T-cell (primary cell): ENCODE measurements around the gene B9D1. TPM values are rescaled to one million over a fixed set of nuclear protein-coding genes. Genes with fewer than 3 reads are reported as not detected.

Experiments used
- ATAC-seq, 4 experiments: fragments of 200-7000 bp in 3 of 4; fragments of 150-1000 bp in 1 of 4; cut with Tn5 transposase; replicated peaks in 1 of 4; 1 replicate in 3 of 4; 2 replicates in 1 of 4; pipeline ENCODE4 v1.10.0; 2021; ENCODE audit warnings: moderate library complexity in 3 of 4, mild to moderate bottlenecking in 2 of 4, moderate number of reproducible peaks in 1 of 4
- CTCF ChIA-PET, 2 donors: fragments of 300-600 bp; sonication (Branson Sonifier 250); formaldehyde crosslinking; loops; one replicate each; lab custom pipeline; 2022; ENCODE audit warnings: antibody characterized with exemption in 2 of 2; lab: Charles Lee
- POLR2A ChIA-PET, 2 donors: fragments of 300-600 bp; sonication (Branson Sonifier 250); formaldehyde crosslinking; loops; one replicate each; lab custom pipeline; 2022; ENCODE audit warnings: antibody characterized with exemption in 2 of 2; lab: Charles Lee
- DNase-seq, 35 experiments: peaks; one replicate each; pipeline versions ENCODE4 v3.0.0 to v3.0.0-alpha.2; 2013 to 2023
- H3K27ac ChIP-seq: one replicate; pipeline ENCODE4 v1.5.1; 2013; ENCODE audit warnings: low read length
- H3K27me3 ChIP-seq, 2 experiments: replicated peaks in 1 of 2; 1 replicate in 1 of 2; 2 replicates in 1 of 2; pipeline versions ENCODE4 v1.6.1 to v1.7.0; 2013; ENCODE audit warnings: low read length in 1 of 2, mixed read lengths in 1 of 2; ENCODE audit not compliant: control insufficient read depth in 2 of 2, insufficient read depth in 2 of 2; ENCODE audit errors: extremely low read depth in 1 of 2
- H3K36me3 ChIP-seq, 2 donors: 1 replicate in 1 of 2; 2 replicates in 1 of 2; pipeline versions ENCODE4 v1.6.1 to v1.7.0; 2013; ENCODE audit warnings: low read length in 1 of 2; ENCODE audit not compliant: control insufficient read depth in 2 of 2, insufficient read depth in 1 of 2; ENCODE audit errors: extremely low read depth in 1 of 2
- H3K4me1 ChIP-seq, 2 experiments: 1 replicate in 1 of 2; 2 replicates in 1 of 2; pipeline versions ENCODE4 v1.6.1 to v1.7.0; 2013; ENCODE audit warnings: low read length in 2 of 2, mixed read lengths in 1 of 2; ENCODE audit not compliant: insufficient read depth in 2 of 2, control insufficient read depth in 1 of 2; ENCODE audit errors: extremely low read depth in 1 of 2
- H3K4me3 ChIP-seq, 2 donors: 1 replicate in 1 of 2; 2 replicates in 1 of 2; pipeline versions ENCODE4 v1.5.1 to v1.7.0; 2013; ENCODE audit warnings: mild to moderate bottlenecking in 2 of 2, low read length in 1 of 2, moderate library complexity in 1 of 2; ENCODE audit not compliant: control insufficient read depth in 1 of 2; ENCODE audit errors: extremely low read depth in 1 of 2
- H3K9me3 ChIP-seq: 2 replicates; pipeline ENCODE4 v1.7.0; 2013
- H3K27ac Mint-ChIP-seq, 2 donors: one replicate each; pipeline ENCODE4 v1.8.0; 2020 to 2021; ENCODE audit warnings: mild to moderate bottlenecking in 2 of 2, mixed read lengths in 2 of 2
- H3K27me3 Mint-ChIP-seq, 2 donors: one replicate each; pipeline ENCODE4 v1.8.0; 2021 to 2022; ENCODE audit warnings: mixed read lengths in 2 of 2
- H3K36me3 Mint-ChIP-seq: one replicate; pipeline ENCODE4 v1.8.0; 2021; ENCODE audit warnings: mixed read lengths
- H3K4me1 Mint-ChIP-seq, 3 donors: one replicate each; pipeline ENCODE4 v1.8.0; 2020 to 2022; ENCODE audit warnings: mixed read lengths in 3 of 3, mild to moderate bottlenecking in 1 of 3
- H3K4me3 Mint-ChIP-seq, 3 donors: one replicate each; pipeline ENCODE4 v1.8.0; 2020 to 2022; ENCODE audit warnings: mild to moderate bottlenecking in 3 of 3, mixed read lengths in 3 of 3, moderate library complexity in 3 of 3
- H3K9me3 Mint-ChIP-seq, 3 donors: one replicate each; pipeline ENCODE4 v1.8.0; 2020 to 2022; ENCODE audit warnings: mixed read lengths in 3 of 3
- WGBS: methylation state at CpG from one replicate; pipeline ENCODE4 v1.1.5; 2013; ENCODE audit warnings: missing lambda C conversion rate; ENCODE audit not compliant: insufficient coverage; 5-methylcytosine and 5-hydroxymethylcytosine counted together
- total RNA-seq, 35 experiments: library from RNA in 6 of 35; stranded (reverse) in 6 of 35; fragments of 120-200 nt in 1 of 35; gene quantifications; one replicate each; pipeline versions ENCODE4 v1.2.1 to v1.2.4 and lab custom pipeline; 2013 to 2026

The B9D1 gene
- total RNA-seq, 5 donors from 2014 or later (not counting 1 experiment from before 2014, with no cell fraction given) = 1.2 to 2.5 (median 2.1) TPM

DNA sequence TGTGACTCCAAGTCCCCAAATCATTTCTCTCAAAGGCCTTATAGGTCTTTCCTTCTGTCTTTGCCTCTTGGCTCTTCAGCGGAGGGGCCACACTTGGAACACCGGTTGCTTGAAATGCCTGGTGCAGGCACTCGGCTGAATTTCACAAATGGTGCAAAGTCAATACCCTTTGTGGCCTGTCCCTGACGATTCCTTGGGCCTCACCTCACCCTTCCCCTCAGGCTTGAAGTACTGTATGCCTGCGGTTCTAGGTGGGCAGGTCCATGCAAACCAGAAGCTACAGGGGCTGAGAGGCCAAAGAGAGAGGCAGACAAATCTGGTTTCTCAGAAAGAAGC is 4.1 kb upstream of the B9D1 start:
- no peak for ATAC-seq
- ChIA-PET POLR2A (no interaction called here), CTCF (interaction anchor here (1.1 to 1.3 kb wide), 3 partner anchors 11 to 246 kb away, joined by 3 to 9 read pairs (median 3); no protein-coding TSS in a partner anchor)
- no peak overlapping the region for H3K4me3 ChIP-seq
- WGBS = 79% methylated on average over 5 of the region's 5 CpGs
- no peak for DNase-seq
- H3K36me3 ChIP-seq = no peaks in the 10 kb centered on the region
- Mint-ChIP-seq H3K4me1 (peaks cover 26 to 42% (median 32%) of the 10 kb centered on the region in 3 donors), H3K27me3 (peaks cover 0 to 4% of the 10 kb centered on the region in 2 donors), H3K4me3 (no peak overlapping the region), H3K9me3 (no peaks in the 10 kb centered on the region), H3K27ac (no peak overlapping the region), H3K36me3 (no peaks in the 10 kb centered on the region)
- no peaks in the 10 kb centered on the region for H3K9me3 ChIP-seq
- H3K27me3 ChIP-seq = peaks cover 0 to 9% of the 10 kb centered on the region in 2 experiments
- H3K4me1 ChIP-seq = peaks cover 15 to 41% of the 10 kb centered on the region in 2 experiments
- H3K27ac ChIP-seq = no peak overlapping the region

DNA sequence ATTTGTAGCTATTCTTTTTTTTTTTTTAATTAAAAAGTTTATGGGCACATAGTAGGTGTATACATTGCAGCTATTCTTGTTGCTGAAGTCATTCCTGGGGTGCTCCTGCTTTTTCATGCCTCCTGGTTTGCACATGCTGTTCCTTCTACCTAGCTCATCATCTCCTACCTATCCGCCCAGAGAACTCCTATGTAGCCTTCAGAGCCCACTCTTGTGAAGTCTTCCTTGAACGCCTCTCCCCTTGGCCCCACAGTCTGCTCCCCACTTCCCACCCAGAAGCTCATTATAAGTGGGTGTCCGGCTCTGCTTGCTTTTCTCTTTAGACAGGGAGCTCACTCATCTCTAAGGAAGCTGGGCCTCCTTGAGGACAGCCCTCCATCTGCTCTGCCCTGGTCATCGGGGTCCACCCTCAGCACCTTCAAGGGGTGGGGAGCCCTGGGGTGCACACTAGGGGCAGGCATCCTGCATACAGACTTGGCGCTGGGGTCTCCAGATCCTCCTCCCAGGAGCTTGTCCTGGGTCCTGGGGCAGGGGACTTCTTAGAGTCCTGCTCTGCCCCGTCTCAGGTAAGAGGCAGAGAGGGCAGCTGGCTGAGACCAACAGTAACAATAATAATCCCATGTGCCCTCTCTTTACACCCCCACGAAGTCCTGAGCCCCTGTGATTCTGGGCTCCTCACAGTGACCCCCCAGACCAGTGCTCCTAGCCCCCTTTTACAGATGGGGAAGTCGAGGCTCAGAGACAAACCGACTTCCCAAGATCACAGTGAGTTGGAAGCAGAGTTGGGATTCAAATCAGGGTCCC is 3.5 kb upstream of the B9D1 start:
- no peak for DNase-seq
- Mint-ChIP-seq H3K36me3 (no peaks in the 10 kb centered on the region), H3K4me1 (peaks cover 23 to 39% (median 29%) of the 10 kb centered on the region in 3 donors), H3K27me3 (peaks cover 0 to 4% of the 10 kb centered on the region in 2 donors), H3K4me3 (no peak overlapping the region), H3K9me3 (no peaks in the 10 kb centered on the region), H3K27ac (no peak overlapping the region)
- H3K27me3 ChIP-seq = peaks cover 0 to 12% of the 10 kb centered on the region in 2 experiments
- WGBS = 84% methylated on average over 5 of the region's 9 CpGs
- H3K9me3 ChIP-seq = no peaks in the 10 kb centered on the region
- no peak overlapping the region for H3K27ac ChIP-seq
- no peak for ATAC-seq
- H3K36me3 ChIP-seq = no peaks in the 10 kb centered on the region
- CTCF ChIA-PET = interaction anchor here (0.5 to 2.1 kb wide), 10 partner anchors 9 to 493 kb away, joined by 3 to 11 read pairs (median 3); no protein-coding TSS in a partner anchor
- POLR2A ChIA-PET = interaction anchor here in 1 of 2 donors (0.7 kb wide), 1 partner anchor 11 kb away, joined by 6 read pairs; no protein-coding TSS in a partner anchor
- H3K4me3 ChIP-seq = no peak overlapping the region
- peaks cover 14 to 36% of the 10 kb centered on the region in 2 experiments for H3K4me1 ChIP-seq

DNA sequence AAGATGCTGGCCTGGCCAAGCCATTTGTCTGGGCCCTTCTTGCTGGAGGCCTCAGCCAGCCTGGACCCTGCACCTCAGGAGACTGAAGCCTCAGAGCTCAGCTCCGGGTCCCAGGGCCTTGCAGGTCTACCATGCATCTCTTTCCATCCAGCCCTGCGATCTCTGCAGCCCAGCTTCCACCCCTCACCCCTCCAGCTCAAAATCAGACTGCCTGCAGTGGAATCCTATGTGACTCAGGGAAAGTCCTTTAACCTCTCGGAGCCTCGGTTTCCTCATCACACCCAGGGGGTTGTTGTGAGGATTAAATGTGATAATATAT is 2.9 kb upstream of the B9D1 start:
- 83% methylated on average over 1 of the region's 4 CpGs for WGBS
- no peak overlapping the region for H3K4me3 ChIP-seq
- no peak overlapping the region for H3K4me3 Mint-ChIP-seq
- no peak for DNase-seq
- CTCF ChIA-PET = interaction anchor here (0.5 to 2.1 kb wide), 9 partner anchors 9 to 509 kb away, joined by 3 to 11 read pairs (median 3); no protein-coding TSS in a partner anchor
- peaks cover 8 to 30% of the 10 kb centered on the region in 2 experiments for H3K4me1 ChIP-seq
- POLR2A ChIA-PET = interaction anchor here (0.6 to 0.7 kb wide), 2 partner anchors 12 kb away, joined by 3 to 6 read pairs; no protein-coding TSS in a partner anchor
- peaks cover 0 to 4% of the 10 kb centered on the region in 2 donors for H3K27me3 Mint-ChIP-seq
- H3K27ac Mint-ChIP-seq = no peak overlapping the region
- peaks cover 17 to 33% (median 23%) of the 10 kb centered on the region in 3 donors for H3K4me1 Mint-ChIP-seq
- peaks cover 0 to 15% of the 10 kb centered on the region in 2 experiments for H3K27me3 ChIP-seq
- no peak for ATAC-seq
- no peaks in the 10 kb centered on the region for H3K36me3 ChIP-seq
- no peak overlapping the region for H3K27ac ChIP-seq
- H3K36me3 Mint-ChIP-seq = no peaks in the 10 kb centered on the region
- no peaks in the 10 kb centered on the region for H3K9me3 ChIP-seq
- no peaks in the 10 kb centered on the region for H3K9me3 Mint-ChIP-seq

DNA sequence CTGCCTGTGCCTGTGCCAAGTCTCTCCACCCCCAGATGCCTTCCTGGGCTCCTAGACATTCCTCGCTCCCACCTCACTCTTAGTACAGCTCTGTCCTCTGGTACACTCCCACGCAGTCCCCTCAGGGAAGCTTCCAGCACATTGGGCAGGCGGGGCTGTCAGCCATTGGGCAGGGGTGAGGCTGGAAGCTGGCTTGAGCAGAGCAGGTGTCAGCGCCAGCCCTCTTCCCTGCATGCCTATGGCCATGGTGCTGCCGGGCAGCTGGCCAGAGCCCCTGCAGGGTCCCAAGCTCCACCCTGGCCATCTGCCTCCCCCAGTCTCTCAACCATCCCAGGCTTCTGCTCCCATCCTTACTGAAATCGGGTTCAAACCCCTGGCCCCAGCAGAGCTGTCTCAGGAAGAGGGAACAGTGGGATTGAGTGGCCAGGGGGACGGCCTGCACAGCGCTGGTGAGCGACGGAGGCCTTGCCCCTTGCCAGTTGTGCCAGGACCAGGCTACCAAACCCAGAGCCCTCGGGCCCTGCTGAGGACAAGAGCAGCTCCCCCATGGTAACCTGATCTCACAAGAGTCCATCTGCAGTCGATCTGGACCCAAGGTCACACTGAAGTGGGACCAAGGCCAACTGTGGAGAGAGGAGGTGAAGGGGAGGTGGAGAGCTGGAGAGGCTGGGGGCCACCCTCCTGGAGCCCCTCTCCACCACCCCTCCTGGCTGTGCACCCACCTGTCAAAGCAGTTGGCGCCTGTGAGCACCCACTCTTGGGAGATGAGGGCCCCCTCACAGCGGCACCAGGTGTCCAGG is 2.4 kb upstream of the B9D1 start:
- Mint-ChIP-seq H3K27ac (no peak overlapping the region), H3K4me3 (no peak overlapping the region), H3K27me3 (peaks cover 4% of the 10 kb centered on the region in 2 donors), H3K4me1 (peaks cover 12 to 28% (median 18%) of the 10 kb centered on the region in 3 donors), H3K36me3 (no peaks in the 10 kb centered on the region), H3K9me3 (no peaks in the 10 kb centered on the region)
- no peak for ATAC-seq
- no peak overlapping the region for H3K27ac ChIP-seq
- WGBS = 94% methylated on average over 8 of the region's 14 CpGs
- H3K36me3 ChIP-seq = no peaks in the 10 kb centered on the region
- H3K27me3 ChIP-seq = peaks cover 0 to 19% of the 10 kb centered on the region in 2 experiments
- peaks cover 3 to 24% of the 10 kb centered on the region in 2 experiments for H3K4me1 ChIP-seq
- CTCF ChIA-PET = interaction anchor here (0.5 to 2.1 kb wide), 9 partner anchors 10 to 510 kb away, joined by 3 to 11 read pairs (median 4); partner anchors contain the start of gene MAPK7 (in 1 of the 2)
- no peak for DNase-seq
- H3K4me3 ChIP-seq = no peak overlapping the region
- POLR2A ChIA-PET = interaction anchor here (0.6 to 0.7 kb wide), 2 partner anchors 12 to 13 kb away, joined by 3 to 6 read pairs; no protein-coding TSS in a partner anchor
- no peaks in the 10 kb centered on the region for H3K9me3 ChIP-seq

DNA sequence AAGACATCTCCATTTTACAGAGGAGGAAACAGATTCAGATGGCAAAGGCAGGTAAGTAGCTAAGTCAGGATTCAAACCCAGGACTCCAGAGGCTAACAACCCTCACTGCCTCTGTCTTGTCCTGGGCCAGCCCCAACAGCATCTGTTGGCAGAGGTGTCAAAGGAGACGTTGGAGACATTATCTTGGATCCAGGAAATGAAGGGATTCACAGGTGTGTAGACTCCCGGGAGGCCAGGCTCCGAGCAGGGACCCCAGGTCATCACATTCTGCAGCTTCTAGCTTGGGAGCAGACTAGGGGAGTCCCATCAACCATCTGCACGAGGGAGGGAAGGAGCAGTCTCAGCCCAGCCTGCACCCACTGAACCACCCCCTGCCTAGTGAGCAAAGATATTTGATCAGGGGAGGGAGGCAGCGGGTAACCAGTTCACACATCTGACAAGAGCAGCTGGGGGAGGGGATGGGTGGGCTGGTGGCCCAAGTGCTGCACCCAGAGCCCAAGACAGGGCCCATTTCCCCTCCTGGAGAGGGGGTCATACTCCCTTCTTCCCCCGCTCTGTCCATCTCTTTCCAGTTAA is 1.0 kb upstream of the B9D1 start:
- peak overlapping the region in 1 of 3 donors; percentile 31 for H3K4me3 Mint-ChIP-seq
- no peaks in the 10 kb centered on the region for H3K36me3 Mint-ChIP-seq
- peaks cover 9 to 15% of the 10 kb centered on the region in 2 donors for H3K27me3 Mint-ChIP-seq
- Histone ChIP-seq H3K9me3 (no peaks in the 10 kb centered on the region), H3K4me1 (peaks cover 0 to 14% of the 10 kb centered on the region in 2 experiments), H3K27me3 (peaks cover 0 to 32% of the 10 kb centered on the region in 2 experiments), H3K4me3 (no peak overlapping the region), H3K27ac (no peak overlapping the region), H3K36me3 (no peaks in the 10 kb centered on the region)
- no peak overlapping the region for H3K27ac Mint-ChIP-seq
- H3K4me1 Mint-ChIP-seq = peaks cover 0 to 14% (median 7%) of the 10 kb centered on the region in 3 donors
- WGBS = 70% methylated on average over 2 of the region's 6 CpGs
- POLR2A ChIA-PET = no interaction called here
- CTCF ChIA-PET = interaction anchor here (0.5 to 2.2 kb wide), 10 partner anchors 8 to 409 kb away, joined by 3 to 64 read pairs (median 6); partner anchors contain the start of gene MAPK7 (in 2 of the 2)
- DNase-seq = no peak
- H3K9me3 Mint-ChIP-seq = no peaks in the 10 kb centered on the region
- no peak for ATAC-seq
